Activated CD4-positive, CD25-positive, alpha-beta regulatory T cell treated with anti-CD3 and anti-CD28 coated beads, Interleukin-2, amount 50 U/mL, for 72 hours (primary cell): ENCODE measurements around the gene TBC1D30.

Experiments used
- DNase-seq: peaks from one replicate; pipeline ENCODE4 v3.0.0; 2021

Gene TBC1D30

DNA sequence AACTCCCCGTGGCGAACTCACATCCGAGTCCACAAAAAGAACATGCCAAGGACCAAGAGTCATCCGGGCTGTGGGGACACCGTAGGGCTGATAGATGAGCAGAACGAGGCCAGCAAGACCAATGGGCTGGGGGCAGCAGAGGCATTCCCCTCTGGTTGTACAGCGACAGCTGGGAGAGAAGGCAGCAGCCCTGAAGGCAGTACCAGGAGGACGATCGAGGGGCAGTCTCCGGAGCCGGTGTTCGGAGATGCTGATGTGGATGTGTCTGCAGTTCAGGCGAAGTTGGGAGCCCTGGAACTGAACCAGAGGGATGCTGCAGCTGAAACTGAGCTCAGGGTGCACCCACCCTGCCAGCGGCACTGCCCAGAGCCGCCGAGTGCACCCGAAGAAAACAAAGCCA is 50.7 kb downstream of the TBC1D30 start:
- DNase-seq: no peak

GRCh38 chr12:64876388-64877071 is 52.1 kb downstream of the TBC1D30 start:
- DNase-seq: no peak

DNA sequence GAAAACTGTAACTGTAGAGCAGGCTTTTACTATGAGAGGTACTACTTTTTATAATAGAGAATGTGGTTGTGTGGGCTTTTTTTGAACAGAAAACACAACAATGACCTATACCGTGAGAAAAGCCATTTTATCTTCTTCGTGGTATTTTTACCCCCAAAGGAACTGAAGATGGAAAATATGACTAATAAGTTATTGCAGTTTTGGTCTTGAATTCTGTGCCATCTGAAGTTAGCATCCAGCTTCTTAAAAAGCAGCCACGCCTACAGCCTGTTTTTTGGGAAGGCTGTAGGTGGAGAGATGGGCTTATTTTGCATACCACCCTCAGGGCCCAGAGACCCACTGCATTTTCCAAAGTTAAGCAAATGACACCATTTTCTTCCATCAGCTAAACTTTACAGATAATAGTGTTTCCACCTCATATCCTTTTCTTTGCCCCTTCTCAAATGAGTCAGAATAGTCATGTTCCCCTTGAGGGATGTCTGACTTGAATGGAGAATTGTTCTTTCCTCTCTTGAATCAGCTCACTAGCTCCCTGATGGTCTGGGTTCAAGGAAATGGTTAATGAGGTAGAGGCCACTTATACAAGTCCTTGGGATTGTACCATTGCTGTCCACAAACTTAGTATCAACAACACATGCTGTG is 53.0 kb downstream of the TBC1D30 start:
- no peak for DNase-seq

DNA sequence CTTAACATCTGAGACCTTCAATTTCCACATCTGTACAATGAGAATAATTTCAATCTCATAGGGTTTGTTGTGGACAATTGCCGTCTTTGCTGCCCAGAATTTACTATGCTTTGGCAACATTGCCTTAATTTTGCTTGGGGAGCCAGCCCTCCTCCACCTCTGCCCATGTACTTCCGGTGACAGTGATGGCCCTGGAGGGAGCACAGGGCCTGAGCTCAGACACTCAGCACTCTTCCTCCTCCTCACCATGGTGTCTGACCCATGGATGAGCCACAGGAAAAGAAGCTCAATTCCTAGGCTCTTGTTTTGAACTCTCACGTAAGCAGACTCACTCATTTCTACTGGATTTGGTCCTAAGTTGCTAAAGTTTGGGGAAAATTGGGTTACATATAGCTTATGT is 58.2 kb downstream of the TBC1D30 start:
- DNase-seq: no peak

DNA sequence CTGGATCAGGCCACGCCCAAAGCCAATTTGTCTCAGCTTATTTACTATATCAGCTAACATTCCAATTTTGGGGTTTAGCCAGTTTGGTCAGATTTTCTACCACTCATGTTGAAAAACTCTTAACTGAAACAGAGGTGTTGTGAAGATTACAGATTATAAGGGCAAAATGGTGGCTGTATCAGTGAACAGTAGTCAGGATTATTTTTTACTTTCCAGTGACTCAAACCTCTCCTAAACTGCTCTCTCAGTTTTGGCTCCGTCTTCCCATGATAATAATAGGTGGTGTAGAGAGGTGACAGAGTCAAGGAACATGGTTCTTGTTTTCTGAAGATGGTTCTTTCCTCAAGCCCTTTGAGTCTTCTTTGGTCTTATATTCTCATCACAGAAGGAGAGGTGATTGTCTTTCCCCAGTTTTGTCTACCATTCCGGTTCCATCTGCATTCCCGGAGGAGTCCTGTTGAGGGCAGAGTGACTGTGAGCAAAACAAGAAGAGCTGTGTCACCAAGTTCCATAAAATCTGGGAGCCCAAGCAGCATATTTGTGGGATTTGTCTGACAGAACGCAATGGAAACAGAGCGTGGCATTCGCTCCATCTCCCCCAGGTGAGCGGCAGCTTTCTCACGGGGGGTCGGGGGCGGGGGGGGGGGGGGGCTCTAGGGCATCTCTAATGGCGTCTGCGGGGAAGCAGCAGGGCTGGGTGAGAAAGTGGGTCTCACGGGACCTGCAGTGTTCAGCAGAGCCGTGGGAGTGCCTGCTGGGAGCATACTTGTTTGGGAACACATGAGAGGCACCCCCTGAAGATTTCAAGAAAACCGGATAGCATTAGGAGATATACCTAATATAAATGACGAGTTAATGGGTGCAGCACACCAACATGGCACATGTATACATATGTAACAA is 59.1 kb downstream of the TBC1D30 start:
- DNase-seq: no peak

- no peak for DNase-seq
These were observed 59.7 kb downstream of the TBC1D30 start for GRCh38 chr12:64884164-64884542.

DNA sequence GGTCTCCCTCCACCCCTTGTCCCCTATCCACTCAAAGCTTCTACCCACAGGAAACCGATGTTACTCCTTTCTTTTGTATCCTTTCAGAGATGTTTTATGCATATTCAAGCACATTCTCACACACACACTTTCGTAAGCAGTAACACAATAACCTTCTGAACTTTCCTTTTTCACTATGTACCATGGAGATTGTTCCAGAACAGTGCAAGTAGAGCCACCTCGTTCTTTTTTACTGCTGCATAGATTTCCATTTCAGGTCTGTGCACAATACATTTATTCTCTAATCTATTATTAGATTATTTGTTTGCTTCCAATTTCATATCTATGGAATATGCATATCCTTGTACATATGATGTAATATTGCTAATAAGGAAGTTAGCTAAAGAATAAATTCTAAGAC is 60.3 kb downstream of the TBC1D30 start:
- no peak for DNase-seq

- no peak for DNase-seq
These were observed 65.2 kb downstream of the TBC1D30 start for GRCh38 chr12:64889434-64890216.

DNA sequence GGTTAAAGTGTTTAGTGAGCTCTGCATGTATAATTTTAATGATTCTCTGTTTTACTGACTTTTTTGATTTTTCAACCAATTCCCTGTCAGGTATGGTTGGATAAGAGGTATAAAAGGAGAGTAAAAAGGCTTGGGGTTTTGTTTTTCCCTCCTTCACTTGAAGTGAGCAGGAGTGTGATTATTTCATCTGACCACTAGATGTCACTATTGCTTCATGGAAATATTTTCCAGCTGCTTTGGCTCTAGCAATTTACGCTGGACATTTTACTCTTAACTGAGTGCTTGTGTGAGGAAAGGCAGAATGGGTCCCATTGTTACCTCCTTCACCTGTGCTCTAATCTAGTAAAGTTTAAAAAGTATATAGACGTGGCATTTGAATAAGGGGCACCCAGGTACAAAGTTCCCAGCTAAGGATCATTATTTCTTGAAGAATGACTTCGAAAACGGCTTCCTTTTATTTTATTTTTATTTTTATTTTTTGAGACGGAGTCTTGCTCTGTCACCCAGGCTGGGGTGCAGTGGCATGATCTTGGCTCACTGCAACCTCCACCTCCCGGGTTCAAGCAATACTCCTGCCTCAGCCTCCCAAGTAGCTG is 66.5 kb downstream of the TBC1D30 start:
- no peak for DNase-seq

GRCh38 chr12:64891629-64892028 is 67.2 kb downstream of the TBC1D30 start:
- no peak for DNase-seq

DNA sequence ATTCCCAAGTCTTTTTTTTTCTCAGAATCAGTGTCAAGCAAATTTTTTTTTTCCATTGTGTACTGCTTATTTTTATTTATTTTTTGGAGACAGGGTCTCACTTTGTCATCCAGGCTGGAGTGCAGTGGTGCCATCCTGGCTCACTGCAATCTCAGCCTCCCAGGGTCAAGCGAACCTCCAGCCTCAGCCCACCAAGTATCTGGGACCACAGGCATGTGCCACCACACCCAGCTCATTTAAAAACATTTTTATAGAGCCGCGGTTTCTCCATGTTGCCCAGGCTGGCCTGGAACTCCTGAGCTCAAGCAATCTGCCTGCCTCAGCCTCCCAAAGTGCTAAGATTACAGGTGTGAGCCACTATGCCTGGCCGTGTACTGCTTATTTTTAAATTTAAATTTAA is 68.1 kb downstream of the TBC1D30 start:
- DNase-seq: no peak

DNA sequence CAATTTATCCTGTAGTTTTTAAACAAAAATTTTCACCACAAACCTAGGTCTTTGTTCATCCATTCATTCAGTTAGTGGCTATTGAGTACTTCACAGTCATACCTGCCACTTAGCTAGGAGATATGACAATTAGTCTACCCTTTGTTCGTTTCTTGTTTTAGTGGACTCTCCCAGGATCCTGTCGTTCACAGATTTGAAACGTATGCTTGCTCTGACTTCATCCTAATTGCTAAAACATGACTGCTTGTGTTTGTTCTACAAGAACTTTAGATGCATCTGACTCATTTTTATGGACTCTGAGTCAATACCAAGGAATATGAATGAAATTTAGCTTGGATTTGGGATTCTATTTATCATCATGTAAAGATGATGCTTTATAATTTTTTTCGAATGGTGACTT is 69.5 kb downstream of the TBC1D30 start:
- no peak for DNase-seq

DNA sequence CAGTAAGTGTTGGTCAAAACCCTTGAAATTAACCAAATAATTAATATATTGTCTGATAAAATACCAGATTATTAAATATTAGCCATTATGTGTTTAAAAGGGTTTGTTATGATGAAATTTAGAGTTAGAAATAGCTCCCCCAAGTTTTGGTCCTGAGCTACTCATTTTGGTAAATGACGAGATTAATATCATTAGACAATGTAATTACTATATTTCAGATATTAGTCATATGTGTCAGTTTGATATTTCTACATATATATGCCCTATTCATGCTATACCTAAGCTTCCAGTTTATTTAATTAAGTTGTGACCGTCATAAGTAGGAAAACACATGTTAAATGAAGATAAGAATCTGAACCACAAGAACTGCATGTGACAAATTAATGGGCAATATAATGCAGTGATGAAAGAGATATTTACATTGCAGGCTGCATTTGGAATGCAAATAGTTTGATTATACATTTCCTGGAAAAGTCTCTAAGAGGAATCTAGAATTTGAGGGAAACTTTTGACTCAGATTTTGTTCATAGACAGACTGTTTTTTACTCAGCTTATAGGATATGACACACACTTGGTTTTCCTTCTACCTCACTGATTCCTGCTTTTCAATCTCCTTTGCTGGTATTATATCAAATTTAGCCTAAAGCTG is 70.5 kb downstream of the TBC1D30 start:
- DNase-seq: no peak

DNA sequence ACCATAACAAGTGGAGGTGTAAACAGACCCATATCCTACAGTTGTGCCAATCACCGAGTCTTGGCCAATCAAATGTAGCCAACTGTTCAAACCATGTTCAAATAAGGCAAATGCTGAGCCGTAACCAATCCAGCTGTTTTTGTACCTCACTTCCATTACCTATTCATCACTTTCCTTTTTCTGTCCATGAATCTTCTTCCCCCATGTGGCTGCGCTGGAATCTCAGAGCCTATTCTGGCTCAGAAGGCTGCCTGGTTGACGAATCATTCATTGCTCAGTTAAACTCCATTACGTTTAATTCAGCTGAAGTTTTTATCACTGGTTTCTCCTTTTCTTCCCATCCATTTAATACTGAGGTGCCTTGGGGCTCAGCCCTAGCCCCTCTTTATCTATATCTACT is 71.1 kb downstream of the TBC1D30 start:
- no peak for DNase-seq

DNA sequence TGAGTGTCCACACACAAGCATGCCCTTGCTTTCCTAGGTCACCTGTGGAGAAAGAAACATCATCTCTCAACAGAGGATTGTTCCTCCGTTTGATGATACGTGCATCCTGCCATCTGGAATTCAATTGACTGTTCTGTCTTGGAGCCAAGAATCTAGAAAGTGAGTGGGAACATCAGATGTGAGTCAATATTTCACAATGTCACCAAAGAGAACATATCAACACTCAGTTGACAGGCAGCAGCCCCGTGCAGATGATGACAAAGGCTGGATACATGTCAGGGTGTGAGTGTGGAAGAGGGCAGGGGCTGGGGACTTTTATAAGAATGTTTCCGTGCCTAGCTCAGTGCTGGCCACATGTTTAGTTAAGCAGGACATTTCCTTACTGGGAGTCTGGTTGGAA is 76.1 kb downstream of the TBC1D30 start:
- DNase-seq: no peak

DNA sequence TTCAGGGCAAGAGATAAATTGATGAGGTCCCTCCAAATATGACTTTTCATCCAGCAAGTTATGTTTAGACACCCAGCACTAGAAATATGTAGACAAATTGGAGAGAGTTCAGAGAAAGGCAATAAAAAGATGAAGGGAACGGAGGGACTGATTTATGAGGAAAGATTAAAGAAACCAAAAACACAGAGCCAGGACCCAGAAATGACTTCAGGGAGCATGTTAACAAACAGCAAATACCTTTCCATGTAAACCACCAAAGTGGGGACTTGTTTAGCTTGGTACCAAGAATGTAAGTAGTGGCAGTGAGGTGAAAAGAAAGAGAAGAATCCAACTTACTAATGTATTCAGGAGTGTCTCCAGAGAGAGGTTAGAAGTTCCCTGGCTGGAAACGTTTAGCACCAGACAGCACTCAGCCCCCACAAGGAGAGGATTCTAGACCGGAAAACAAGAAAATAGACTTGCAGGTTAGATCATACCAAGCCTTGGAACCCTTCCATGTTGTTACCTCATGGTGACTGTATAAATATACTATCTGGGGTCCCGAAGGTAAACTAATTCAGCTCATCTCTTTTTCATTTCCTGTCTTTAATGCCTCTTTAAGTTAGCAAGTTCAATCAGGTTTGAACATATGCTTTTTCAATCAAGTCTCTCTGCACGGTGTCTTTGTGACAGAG is 79.2 kb downstream of the TBC1D30 start:
- no peak for DNase-seq

- DNase-seq: no peak
These were observed 82.7 kb downstream of the TBC1D30 start for GRCh38 chr12:64907097-64907496.

DNA sequence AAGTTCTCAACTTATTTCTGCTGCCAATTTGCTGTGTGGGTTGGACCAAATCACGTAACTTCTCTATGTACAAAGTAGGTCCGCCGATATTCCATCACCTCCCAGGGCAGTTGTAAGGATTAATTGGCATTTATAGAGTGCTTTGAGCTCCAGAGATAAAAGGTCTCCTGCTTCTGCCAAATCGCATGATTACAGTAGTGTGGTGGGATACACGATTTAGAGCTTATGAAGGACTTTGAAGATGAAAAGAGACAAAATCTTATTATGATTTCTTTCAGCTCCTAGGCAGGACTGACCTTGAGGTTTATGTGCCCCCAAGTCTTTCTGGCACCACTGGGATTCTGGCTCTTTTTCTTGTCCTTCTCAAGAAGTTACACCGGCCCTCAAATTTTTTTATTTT is 84.7 kb downstream of the TBC1D30 start:
- no peak for DNase-seq

DNA sequence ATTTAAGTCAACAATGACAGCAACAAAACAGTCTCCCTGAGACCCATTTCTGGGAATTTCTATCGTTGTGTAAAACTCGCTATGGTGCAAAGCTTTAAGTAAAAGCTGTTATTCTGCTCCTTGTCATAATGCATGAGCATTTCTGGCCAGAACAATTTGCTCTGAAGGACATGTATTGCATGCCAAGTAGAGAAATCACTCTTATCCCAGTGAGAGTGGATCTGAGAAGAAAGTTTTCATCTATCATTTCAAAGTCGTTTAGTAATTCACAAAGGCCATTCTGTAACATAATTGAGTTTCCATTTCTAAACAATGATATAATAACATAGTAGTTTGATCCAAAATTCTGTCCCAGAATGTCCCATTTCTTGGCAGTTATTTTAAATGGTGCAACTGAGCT is 86.6 kb downstream of the TBC1D30 start:
- no peak for DNase-seq

DNA sequence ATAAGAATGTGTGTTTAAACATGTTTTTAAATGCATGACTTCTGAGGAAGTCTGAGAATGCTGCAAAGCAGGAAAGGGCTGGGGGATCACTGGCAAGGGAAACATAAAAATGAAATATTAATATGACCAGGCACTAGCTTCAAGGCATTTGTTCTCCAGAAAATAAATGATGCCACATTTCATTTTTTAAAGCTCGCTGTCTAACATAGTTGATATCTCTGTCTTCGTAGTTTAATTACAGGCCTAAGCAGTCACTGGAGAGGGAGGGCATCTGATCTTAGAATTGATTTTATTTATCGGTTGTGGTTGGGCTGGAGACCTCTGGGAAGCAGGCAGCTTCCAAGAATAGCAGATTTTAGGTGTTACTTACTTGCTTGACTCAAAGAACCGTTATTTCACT is 87.5 kb downstream of the TBC1D30 start:
- no peak for DNase-seq

- DNase-seq: no peak
These were observed 88.2 kb downstream of the TBC1D30 start for GRCh38 chr12:64912516-64913255.
